ENCODE measurements around the gene CDK16. TPM values are rescaled to one million over a fixed set of nuclear protein-coding genes. Genes with fewer than 3 reads are reported as not detected.
A peak's percentile ranks its signal among the peaks of the same experiment; 100 is the strongest.

Gene CDK16
- total RNA-seq, 2 experiments from 2014 or later, result 68.5 to 86.1 TPM

GRCh38 chrX:47215291-47215900 is 3.1 kb upstream of the CDK16 start:
- H3K9me2 ChIP-seq (ENCODE audit: insufficient read depth, low read length), result no peaks in the 10 kb centered on the region
- no peak for TF ChIP-seq EZH2phosphoT487 (IDR thresholded peaks at IDR 0.05; ENCODE audit: borderline replicate concordance, low read depth, low read length)
- no peak for TF ChIP-seq CTCF (conservative IDR thresholded peaks at IDR 0.05; ENCODE audit: low read length)
- H3K4me3 ChIP-seq (ENCODE audit: low read depth, low read length, poor library complexity, severe bottlenecking), result no peak overlapping the region
- H3K4me2 ChIP-seq (ENCODE audit: low read length), result no peak overlapping the region
- no peaks in the 10 kb centered on the region for H3K9me3 ChIP-seq (ENCODE audit: low read length)
- intact Hi-C loops (cut with micrococcal nuclease; ENCODE audit: unreplicated experiment), result no loop called here
- peaks cover 18% of the 10 kb centered on the region for H3K4me1 ChIP-seq (ENCODE audit: insufficient read depth, low read length, poor library complexity, severe bottlenecking)
- peaks cover 67% of the 10 kb centered on the region for H3K36me3 ChIP-seq (ENCODE audit: insufficient read depth, low read length)
- H3K79me2 ChIP-seq (ENCODE audit: insufficient read depth, low read depth, low read length), result peaks cover 18% of the 10 kb centered on the region
- H3K27ac ChIP-seq (ENCODE audit: low read depth, low read length, poor library complexity, severe bottlenecking), result no peak overlapping the region
- H4K20me1 ChIP-seq (ENCODE audit: insufficient read depth, low read length), result peaks cover 13% of the 10 kb centered on the region
- DNase-seq (ENCODE audit: low spot score), result no peak
- H2AFZ ChIP-seq (ENCODE audit: low read length), result no peak overlapping the region
- ChIA-PET POLR2A (no interaction called here), CTCF (ENCODE audit: unreplicated experiment) (no interaction called here)
- BruUV-seq (replicated peaks), result no TSS peak

- TF ChIP-seq EZH2phosphoT487 (IDR thresholded peaks at IDR 0.05; ENCODE audit: borderline replicate concordance, low read depth, low read length) (no peak), CTCF (conservative IDR thresholded peaks at IDR 0.05; ENCODE audit: low read length) (no peak)
- intact Hi-C loops (cut with micrococcal nuclease; ENCODE audit: unreplicated experiment), result no loop called here
- H3K4me1 ChIP-seq (ENCODE audit: insufficient read depth, low read length, poor library complexity, severe bottlenecking), result peaks cover 26% of the 10 kb centered on the region
- H3K9me3 ChIP-seq (ENCODE audit: low read length), result no peaks in the 10 kb centered on the region
- H2AFZ ChIP-seq (ENCODE audit: low read length), result no peak overlapping the region
- no peaks in the 10 kb centered on the region for H3K9me2 ChIP-seq (ENCODE audit: insufficient read depth, low read length)
- no peak overlapping the region for H3K4me3 ChIP-seq (ENCODE audit: low read depth, low read length, poor library complexity, severe bottlenecking)
- peak overlapping the region; percentile 86; the same call in 1 of the 2 replicates for H3K4me2 ChIP-seq (ENCODE audit: low read length)
- ChIA-PET CTCF (ENCODE audit: unreplicated experiment) (no interaction called here), POLR2A (no interaction called here)
- H3K27ac ChIP-seq (ENCODE audit: low read depth, low read length, poor library complexity, severe bottlenecking), result peak overlapping the region; percentile 70
- peaks cover 29% of the 10 kb centered on the region for H3K79me2 ChIP-seq (ENCODE audit: insufficient read depth, low read depth, low read length)
- H4K20me1 ChIP-seq (ENCODE audit: insufficient read depth, low read length), result peaks cover 16% of the 10 kb centered on the region
- no peak for DNase-seq (ENCODE audit: low spot score)
- H3K36me3 ChIP-seq (ENCODE audit: insufficient read depth, low read length), result peaks cover 65% of the 10 kb centered on the region
- BruUV-seq (replicated peaks), result no TSS peak
Measured at GRCh38 chrX:47216393-47216925, 2.0 kb upstream of the CDK16 start.

GRCh38 chrX:47217121-47217851 is 1.2 kb upstream of the CDK16 start:
- H3K4me1 ChIP-seq (ENCODE audit: insufficient read depth, low read length, poor library complexity, severe bottlenecking), result peaks cover 26% of the 10 kb centered on the region
- peaks cover 62% of the 10 kb centered on the region for H3K36me3 ChIP-seq (ENCODE audit: insufficient read depth, low read length)
- DNase-seq (ENCODE audit: low spot score), result no peak
- H3K9me2 ChIP-seq (ENCODE audit: insufficient read depth, low read length), result no peaks in the 10 kb centered on the region
- no peak for TF ChIP-seq CTCF (conservative IDR thresholded peaks at IDR 0.05; ENCODE audit: low read length)
- TF ChIP-seq EZH2phosphoT487 (IDR thresholded peaks at IDR 0.05; ENCODE audit: borderline replicate concordance, low read depth, low read length), result no peak
- peak overlapping the region; percentile 59 for H3K4me3 ChIP-seq (ENCODE audit: low read depth, low read length, poor library complexity, severe bottlenecking)
- ChIA-PET CTCF (ENCODE audit: unreplicated experiment) (no interaction called here), POLR2A (interaction anchor here (0.6 to 1.3 kb wide), 5 partner anchors 10 to 53 kb away, joined by 3 to 8 read pairs (median 3); no protein-coding TSS in a partner anchor)
- no peak overlapping the region for H2AFZ ChIP-seq (ENCODE audit: low read length)
- no TSS peak for BruUV-seq (replicated peaks)
- H4K20me1 ChIP-seq (ENCODE audit: insufficient read depth, low read length), result peaks cover 16% of the 10 kb centered on the region
- H3K79me2 ChIP-seq (ENCODE audit: insufficient read depth, low read depth, low read length), result peaks cover 37% of the 10 kb centered on the region
- peak overlapping the region; percentile 70 for H3K27ac ChIP-seq (ENCODE audit: low read depth, low read length, poor library complexity, severe bottlenecking)
- intact Hi-C loops (cut with micrococcal nuclease; ENCODE audit: unreplicated experiment), result no loop called here
- no peaks in the 10 kb centered on the region for H3K9me3 ChIP-seq (ENCODE audit: low read length)
- H3K4me2 ChIP-seq (ENCODE audit: low read length), result peak overlapping the region; percentile 86
